GM18508 (cell line): ENCODE data around the gene F12.
A peak's percentile ranks its signal among the peaks of the same experiment; 100 is the strongest.

ENCODE experiments used
- ATAC-seq: cut with Tn5 transposase; IDR thresholded peaks from one replicate; pipeline ENCODE4 v1.9.1; 2021; ENCODE audit warnings: moderate number of reproducible peaks; ENCODE audit not compliant: insufficient read depth, unreplicated experiment

The F12 gene

DNA sequence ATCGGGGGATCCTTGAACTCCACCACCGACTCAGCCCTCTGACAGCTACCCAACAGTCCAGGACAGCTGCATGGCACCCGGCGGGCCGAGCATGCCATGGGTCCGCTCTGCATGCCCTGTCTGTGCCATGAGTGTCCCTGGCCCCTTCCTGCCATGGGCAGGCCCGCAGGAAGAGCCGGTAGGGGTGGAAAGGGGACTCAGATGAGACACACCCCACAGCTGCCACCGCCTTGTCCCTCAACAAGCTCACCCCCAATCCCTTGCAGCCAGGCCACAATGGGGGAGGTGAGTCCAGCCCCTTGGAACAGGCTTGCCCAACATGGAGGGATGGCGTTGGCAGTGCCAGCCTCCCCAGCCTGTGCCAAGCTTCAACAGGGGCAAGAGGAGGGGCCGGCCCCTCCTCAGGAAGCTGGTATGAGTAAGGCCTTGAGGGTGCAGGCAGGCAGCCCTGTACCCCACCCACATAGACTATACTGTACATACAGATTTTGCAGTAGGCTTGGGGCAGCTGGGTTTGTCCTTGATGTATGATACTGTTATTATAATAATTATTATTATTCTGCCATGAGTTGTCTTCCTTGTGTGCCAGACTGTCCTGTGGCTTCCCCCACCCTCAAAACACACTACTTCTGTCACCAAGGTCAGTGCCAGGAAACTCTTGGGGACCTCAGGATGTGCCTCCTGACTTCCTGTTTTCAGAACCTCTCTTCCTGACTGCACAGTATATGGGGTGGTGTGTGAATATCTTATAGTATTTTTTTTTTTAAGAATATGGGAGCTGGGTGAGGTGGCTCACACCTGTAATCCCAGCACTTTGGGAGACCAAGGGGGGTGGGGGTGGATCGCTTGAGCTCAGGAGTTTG lies 37.1 kb downstream of the F12 start:
- no peak for ATAC-seq

DNA sequence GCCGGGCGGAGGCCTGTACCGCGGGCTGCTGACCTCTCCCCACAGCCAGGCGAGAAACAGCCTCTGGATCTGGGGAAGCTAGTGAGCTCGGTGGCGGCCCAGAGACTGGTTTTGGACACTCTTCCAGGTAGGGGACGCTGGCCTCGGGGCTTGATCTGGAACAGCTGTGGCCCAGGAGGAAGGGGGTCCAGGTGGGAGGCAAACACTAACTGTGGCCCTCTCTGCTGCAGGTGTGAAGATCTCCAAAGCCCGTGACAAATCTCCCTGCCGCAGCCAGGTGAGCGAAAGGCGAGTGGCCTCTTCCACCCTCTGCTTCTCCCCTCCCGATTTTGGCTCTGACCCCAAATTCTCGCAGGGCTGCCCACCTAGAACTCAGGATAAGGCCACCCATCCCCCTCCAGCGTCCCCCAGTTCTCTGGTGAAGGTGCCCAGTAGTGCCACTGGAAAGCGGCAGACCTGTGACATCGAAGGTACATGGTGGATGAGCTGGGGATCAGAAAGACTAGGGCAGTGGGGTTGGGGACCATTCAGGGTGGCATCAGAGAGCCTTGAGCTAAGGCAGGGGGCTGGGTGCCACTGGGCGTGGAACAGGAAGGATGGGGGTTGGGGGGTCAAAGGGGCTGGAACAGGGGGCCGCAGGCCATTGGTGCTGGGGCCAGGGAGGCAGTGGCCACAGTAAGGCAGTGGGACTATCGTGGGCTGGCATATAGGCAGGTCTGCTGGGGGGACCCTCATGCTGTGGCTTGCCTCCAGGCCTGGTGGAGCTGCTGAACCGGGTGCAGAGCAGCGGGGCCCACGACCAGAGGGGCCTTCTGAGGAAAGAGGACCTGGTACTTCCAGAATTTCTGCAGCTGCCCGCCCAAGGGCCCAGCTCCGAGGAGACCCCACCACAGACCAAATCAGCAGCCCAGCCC lies 38.0 kb downstream of the F12 start:
- ATAC-seq = no peak

GRCh38 chr5:177370488-177371119 lies 38.8 kb downstream of the F12 start:
- ATAC-seq = no peak

DNA sequence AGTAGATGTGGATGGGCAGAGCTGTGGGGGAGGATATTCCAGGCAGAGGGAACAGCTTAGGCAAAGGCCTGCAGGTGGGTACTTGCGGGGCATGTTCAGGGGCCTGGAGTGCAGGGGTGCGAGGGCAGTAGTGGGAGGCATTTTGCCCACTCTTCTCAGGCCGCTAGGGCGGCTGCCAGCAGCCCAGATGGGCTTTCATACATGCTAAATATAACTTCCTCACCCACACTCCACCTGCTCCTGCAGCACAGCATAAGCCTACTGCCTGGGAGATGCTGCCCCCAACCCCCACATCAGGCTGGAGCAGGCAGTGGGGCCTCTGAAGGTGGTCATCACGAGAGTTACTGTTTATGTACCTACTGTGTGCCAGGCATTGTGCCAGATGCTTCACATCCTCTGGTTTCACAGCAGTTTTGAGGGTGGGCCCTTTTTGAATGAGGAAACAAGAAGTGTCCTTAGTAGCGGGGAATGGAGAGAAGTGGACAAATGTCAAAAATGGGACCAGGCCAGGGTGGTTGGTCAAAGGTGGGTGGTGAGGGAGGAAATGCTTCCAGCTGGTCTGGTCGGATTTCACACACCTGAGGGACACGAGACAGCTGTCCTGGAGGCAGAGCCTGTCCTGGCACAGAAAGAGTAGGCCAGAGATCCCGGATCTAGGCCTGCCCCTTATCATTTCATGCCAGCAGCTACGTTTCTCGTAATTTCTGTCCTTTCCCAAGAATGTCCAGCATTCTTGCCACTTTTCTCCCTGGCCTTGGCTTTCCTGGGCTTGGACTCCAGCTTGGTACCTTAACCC lies 39.5 kb downstream of the F12 start:
- ATAC-seq = no peak

DNA sequence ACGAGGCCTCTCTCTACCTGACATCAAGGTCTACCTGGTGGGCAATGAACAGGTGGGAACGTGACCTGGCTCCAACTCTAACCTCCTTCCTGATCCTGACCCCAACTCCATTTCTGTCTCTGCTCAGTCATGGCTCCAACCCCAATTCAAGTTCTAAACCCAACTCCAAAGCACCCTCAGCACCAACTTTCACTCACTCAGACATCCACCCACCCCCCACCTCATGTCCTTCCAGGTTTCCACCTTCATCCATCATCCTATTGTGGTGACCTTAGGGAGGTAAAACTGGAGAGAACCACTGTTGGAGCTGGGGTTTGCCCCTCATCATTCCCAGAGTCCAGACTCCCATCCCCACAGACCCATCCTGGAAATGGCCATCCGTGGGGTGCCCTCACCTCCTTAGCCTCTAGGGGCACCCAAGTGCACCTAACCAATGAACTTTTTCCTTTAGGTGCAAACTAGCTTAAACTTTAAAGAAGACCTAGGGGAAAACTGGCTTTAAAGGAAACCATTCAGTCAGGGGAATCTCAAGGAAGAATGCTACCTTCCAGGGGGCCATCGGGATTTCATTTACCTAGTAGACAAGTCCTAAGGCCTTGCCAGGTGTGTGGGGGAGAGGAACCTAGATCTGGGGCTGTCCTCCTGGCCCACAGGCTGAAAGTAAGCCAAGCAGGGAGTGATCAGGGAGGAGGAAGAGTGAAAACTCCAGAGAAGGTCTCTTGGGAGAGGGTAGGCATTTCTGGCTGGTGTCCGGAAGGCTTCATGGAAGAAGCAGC lies 40.3 kb downstream of the F12 start:
- ATAC-seq = no peak

GRCh38 chr5:177367981-177368868 lies 41.1 kb downstream of the F12 start:
- ATAC-seq = no peak

DNA sequence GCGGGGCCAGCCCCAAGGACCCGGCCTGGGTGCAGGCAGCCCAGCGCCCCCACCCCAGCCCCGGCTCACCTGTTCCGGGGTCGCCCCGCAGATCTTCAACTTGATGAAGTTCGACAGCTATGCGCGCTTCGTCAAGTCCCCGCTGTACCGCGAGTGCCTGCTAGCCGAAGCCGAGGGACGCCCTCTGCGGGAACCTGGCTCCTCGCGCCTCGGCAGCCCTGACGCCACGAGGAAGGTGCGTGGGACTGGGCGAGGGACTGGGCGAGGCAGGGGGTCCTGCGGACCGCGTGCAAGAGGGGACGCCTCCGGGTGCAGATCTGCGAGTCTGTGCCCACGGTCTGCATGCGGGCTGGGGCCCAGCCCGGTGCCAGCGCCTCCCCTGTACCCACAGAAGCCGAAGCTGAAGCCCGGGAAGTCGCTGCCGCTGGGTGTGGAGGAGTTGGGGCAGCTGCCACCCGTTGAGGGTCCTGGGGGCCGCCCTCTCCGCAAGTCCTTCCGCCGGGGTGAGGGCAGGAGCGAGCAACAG lies 42.0 kb downstream of the F12 start:
- no peak for ATAC-seq

DNA sequence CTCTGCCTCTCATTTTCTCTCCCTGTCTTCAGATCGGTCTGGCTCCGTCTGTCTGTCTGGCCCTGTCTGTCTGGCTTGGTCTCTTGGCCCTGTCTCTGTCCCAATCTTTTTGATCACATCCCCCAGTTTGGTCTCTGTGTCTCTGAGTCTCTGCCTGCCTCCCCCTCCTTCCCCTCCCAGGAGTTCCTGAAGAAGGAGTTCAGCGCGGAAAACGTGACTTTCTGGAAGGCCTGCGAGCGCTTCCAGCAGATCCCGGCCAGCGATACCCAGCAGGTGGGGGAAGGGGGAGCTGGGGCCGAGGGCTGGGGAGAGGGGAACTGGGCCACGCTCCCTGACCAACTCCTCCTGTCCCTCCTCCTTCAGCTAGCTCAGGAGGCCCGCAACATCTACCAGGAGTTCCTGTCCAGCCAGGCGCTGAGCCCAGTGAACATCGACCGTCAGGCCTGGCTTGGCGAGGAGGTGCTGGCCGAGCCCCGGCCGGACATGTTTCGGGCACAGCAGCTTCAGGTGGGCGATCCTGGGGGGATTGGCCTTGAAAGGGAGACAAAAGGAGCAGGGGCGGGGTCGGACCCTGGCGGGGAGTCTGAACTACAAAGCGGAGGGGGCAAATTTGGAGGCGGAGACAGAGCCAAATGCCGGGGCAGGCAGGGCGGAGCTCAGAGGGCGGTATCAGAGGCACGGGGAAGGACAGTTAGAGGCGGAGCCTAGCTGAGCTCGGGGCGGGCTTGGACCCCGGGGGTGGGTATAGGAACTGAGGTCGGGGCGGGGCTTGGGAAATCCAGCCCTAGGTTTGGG lies 42.6 kb downstream of the F12 start:
- ATAC-seq = no peak

GRCh38 chr5:177365845-177366527 lies 43.4 kb downstream of the F12 start:
- no peak for ATAC-seq

DNA sequence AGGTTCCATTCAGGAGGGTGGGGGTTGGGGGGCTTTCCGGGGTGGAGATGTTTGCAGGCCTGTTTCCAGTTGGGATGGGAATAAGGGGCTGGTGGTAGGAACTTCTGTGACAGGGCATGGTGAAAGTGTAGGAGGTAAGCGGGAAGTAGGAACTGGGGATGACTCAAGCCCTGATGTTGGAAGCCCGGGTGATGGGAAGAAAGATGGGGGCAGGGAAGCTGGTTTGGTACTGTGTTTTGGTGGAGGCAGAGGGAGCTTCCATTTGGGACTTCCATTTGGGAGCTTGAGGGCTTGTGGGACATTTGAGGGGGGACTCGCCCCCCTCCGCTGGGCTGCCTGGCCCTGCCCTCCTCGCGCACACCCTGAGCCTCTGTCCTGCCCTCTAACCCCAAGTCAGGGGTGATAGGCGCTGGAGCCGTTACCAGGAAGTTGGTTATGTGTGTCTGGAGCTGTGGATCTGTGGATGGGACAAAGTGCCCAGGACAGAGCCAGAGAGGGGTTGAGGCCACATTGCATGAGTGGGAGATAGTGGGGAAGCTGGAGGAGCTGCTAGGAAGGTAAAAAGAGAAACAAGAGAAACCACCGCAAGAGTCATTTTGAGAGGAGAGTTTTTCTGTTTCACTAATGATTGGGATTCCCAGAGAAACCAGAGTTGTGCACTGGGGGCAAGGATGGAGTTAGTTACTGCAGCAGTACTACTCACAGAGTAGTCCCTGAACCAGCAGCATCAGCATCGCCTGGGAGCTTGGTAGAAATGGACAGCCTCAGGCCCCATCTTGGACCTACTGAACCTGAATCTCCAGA lies 45.0 kb downstream of the F12 start:
- peak; percentile 37 for ATAC-seq

GRCh38 chr5:177363565-177363964 lies 45.8 kb downstream of the F12 start:
- no peak for ATAC-seq

DNA sequence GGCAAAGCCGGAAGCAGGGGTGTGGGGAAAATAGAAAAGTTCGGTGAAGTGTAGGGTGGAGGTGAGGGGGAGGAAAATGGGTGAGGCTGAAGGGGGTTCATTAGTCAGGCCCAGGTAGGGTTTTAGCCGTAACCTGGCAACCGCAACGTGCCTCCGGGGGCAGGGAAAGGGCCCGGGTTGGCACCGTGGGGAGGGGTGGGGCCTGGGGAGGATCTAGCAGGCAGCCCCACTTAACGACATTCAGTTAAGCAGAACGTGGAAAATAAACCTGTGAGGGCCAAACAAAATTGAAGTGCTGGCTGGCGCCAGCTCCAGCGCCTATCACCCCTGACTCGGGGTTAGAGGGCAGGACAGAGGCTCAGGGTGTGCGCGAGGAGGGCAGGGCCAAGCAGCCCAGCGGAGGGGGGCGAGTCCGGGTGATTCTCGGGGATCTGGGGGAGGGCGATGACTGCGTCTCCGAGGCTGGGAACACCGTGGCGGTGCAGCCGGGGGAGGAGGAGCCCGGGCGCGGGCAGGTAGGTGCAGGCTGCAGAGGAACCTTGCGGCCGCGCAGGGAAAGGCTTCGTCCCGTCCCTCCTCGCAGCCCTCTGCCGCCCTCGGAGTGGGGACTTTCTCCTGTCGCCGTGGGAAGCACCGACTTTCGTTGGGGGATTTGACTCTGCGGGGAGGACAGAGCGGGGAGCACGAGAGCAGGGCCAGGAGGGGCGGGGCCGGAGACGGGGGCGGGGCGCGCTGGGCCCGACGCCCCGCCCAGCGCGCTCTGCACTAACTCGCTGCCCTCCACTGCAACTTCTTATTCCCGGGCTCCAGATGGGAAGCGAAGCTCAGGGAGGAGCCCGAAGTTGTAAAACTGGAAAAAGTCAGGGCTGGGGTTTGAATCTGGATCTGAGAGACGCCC lies 46.5 kb downstream of the F12 start:
- ATAC-seq = no peak

DNA sequence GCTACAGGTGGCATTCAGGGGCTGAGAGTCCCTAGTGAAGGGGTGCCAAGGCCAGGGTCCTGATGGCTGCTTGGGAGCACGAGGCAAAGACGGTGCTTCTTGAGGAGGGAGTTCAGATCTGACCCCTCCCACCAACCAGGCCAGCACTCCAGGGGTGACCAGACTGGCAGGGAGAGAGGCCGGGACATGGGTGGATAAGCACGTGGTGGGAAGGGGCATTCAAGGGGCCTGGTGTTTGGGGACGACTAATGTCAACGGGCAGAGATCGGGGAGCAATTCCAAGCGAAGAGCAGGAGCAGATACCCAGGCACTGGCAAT lies 47.1 kb downstream of the F12 start:
- ATAC-seq = no peak

DNA sequence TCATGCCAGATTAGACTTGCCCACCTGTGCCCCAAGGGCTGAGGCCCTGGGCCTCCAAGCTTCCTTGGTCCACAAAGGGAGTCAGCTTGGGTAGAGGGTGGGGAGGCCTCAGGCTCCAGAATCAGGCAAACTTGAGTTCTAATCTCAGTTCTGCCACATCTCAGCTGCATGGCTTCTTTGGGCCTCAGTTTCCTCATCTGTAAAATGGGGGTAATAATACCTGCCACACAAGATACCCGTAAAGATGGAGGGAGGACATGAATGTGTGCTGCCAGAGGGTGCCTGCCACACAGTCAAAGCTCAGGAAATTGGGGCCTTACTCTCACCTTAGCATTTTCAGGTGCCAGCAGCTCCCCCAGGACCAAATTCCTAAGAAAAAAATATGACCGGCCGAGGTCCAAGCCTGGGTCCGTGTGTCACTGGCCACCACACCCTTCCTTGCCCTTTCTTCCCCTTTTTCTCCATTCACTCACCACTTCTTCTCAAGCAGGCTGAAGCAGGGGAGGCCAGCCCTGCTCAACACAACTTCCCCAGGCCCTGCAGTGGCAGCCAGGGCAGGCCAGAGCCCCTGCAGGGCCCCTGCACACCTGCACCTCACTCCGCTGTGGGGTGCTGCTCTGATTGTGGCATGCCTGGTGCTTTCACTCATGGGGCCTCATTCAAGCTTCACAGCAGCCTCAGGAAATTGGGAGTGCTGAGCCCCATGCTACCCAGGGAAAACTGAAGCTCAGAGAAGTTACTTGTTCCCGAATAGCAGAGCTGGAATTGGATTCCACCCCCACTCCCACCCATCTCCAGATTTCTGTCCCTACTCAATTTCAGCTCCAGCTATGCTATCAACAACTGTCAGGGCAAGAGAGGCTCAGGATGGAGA lies 47.7 kb downstream of the F12 start:
- ATAC-seq = no peak
